ENCODE results near the gene PNRC1.

GRCh38 chr6:89081423-89082322, 1.1 kb downstream of the PNRC1 start:
- TF ChIP-seq CTCF (IDR thresholded peaks at IDR 0.05) = no peak
- peak; percentile 56 for TF ChIP-seq POLR2A (IDR thresholded peaks at IDR 0.05)

Measured in testis (tissue), 2 donors.